BE2C (cell line): ENCODE data around the gene NUAK1.

Experiments used
- DNase-seq: peaks from one replicate; pipeline ENCODE4 v3.0.0-alpha.2; 2020
- H3K27me3 ChIP-seq: fragments of 250-450 bp; sonication (Bioruptor Pico); 2 replicates; pipeline ENCODE4 v1.5.1; 2020; ENCODE audit warnings: mild to moderate bottlenecking
- H3K36me3 ChIP-seq: fragments of 250-450 bp; sonication (Bioruptor Pico); 2 replicates; pipeline ENCODE4 v1.5.1; 2020; ENCODE audit warnings: mild to moderate bottlenecking
- H3K4me1 ChIP-seq: fragments of 250-450 bp; sonication (Bioruptor Pico); 2 replicates; pipeline ENCODE4 v1.5.1; 2020
- H3K4me3 ChIP-seq: 2 replicates; pipeline ENCODE4 v1.5.1; 2011; ENCODE audit warnings: low read depth, low read length
- H3K9me3 ChIP-seq: fragments of 250-450 bp; sonication (Bioruptor Pico); 2 replicates; pipeline ENCODE4 v1.5.1; 2020
- TF ChIP-seq, protein P1 (sequence below): IDR thresholded peaks from 2 replicates; pipeline ENCODE4 v1.5.1; 2012; ENCODE audit warnings: mild to moderate bottlenecking, low read depth, low read length

Gene NUAK1

DNA sequence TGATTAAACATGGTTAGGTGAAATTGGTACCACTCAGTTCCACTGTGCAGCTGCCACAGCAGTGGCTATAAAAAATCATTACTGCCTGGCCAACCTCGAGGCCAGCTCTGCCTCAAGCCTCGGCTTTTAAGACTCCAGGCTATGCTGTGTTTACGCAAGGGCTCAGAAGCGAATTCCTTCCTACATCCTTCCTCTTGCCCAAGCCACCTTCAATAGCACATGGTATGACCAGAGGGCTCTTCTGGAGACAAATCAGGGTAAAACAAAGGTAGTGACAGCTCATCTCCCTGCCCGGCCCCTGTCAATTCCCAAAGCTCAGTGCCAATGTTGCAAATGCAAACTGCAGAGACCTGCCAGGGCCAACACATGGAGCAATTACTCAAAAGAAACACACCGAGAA, 31.9 kb downstream of the NUAK1 start:
- no peak for DNase-seq
- H3K4me3 ChIP-seq: no peak overlapping the region
- H3K36me3 ChIP-seq: no peaks in the 10 kb centered on the region
- no peaks in the 10 kb centered on the region for H3K9me3 ChIP-seq
- H3K4me1 ChIP-seq: peaks cover 3% of the 10 kb centered on the region
- TF ChIP-seq, protein P1, sequence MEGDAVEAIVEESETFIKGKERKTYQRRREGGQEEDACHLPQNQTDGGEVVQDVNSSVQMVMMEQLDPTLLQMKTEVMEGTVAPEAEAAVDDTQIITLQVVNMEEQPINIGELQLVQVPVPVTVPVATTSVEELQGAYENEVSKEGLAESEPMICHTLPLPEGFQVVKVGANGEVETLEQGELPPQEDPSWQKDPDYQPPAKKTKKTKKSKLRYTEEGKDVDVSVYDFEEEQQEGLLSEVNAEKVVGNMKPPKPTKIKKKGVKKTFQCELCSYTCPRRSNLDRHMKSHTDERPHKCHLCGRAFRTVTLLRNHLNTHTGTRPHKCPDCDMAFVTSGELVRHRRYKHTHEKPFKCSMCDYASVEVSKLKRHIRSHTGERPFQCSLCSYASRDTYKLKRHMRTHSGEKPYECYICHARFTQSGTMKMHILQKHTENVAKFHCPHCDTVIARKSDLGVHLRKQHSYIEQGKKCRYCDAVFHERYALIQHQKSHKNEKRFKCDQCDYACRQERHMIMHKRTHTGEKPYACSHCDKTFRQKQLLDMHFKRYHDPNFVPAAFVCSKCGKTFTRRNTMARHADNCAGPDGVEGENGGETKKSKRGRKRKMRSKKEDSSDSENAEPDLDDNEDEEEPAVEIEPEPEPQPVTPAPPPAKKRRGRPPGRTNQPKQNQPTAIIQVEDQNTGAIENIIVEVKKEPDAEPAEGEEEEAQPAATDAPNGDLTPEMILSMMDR: no peak
- H3K27me3 ChIP-seq: no peaks in the 10 kb centered on the region

DNA sequence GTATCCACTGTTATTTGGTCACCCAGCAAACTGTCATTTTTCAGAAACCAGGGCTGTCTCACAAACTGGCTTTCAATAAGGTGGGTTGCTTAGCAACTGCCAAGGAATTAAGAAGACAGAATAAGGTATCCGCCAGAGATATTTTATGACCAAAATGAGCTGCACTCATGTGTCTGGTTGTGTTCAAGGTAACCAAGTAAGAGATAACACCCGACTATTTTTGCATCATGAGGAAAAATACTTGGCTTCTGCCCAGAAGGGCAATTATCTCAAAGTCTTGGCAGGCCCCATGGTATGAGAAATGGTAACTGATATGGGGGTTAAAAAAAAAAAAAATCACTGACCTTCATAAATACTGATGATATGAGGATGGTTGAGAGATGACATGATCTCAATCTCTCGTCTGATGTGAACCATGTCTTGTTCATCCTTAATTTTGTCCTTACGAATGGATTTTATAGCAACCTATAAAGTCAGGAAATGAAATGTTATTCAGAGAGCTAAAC, 32.6 kb downstream of the NUAK1 start:
- H3K9me3 ChIP-seq: no peaks in the 10 kb centered on the region

DNA sequence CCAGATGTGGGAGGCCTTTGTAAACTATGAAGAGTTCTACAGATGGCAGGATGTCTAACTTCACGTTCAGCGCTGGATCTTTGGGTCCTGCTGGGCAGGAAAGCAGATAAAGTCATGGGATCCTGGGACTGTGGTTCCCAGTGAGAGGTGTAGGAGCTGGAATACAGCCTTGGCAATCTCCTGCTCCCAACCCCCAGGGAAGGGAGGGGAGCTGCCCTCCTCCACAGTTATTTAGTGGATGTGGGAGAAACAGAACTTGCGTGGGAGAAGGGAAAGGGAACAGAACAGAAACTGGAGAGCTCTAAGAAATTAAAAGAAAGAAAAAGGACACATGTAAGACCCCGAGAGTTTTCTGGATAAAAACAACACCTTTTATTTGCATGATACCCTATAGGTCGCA, 37.0 kb downstream of the NUAK1 start:
- Histone ChIP-seq H3K4me1 (peaks cover 3% of the 10 kb centered on the region), H3K9me3 (no peaks in the 10 kb centered on the region), H3K27me3 (peaks cover 5% of the 10 kb centered on the region; the same call in 1 of the 2 replicates), H3K36me3 (no peaks in the 10 kb centered on the region), H3K4me3 (no peak overlapping the region)
- DNase-seq: no peak
- TF ChIP-seq, protein P1: no peak

More for the DNA sequence above, 32.6 kb downstream of the NUAK1 start:
- TF ChIP-seq, protein P1: no peak
- peaks cover 3% of the 10 kb centered on the region for H3K4me1 ChIP-seq
- no peaks in the 10 kb centered on the region for H3K36me3 ChIP-seq
- H3K4me3 ChIP-seq: no peak overlapping the region
- peak; percentile 21 for DNase-seq
- H3K27me3 ChIP-seq: no peaks in the 10 kb centered on the region

DNA sequence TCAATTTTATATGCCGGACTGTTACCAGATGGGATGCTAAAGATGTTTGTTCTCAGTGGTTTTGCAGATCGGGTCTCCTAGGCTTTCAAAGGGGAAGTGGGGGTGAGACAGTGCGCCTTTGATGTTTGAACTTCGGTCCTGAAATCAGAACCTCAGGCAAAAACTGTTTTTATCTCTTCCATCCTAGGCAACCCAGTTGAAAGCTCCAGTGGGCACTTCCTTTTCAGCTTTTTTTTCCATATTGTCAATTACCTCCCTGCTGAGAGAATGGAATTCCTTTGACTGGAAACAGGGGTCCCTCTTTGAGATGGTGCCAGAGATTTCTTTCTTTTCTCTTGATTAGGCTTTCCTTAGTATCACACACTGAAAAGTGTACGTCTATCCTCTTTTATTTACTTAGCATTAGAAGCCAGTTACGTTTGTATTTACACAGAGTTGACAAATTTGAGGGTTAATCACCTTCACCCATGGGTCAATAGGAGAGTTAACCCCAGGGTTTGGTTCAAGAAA, 40.0 kb downstream of the NUAK1 start:
- H3K4me3 ChIP-seq: no peak overlapping the region
- TF ChIP-seq, protein P1: no peak
- no peaks in the 10 kb centered on the region for H3K9me3 ChIP-seq
- H3K4me1 ChIP-seq: no peaks in the 10 kb centered on the region
- peaks cover 5% of the 10 kb centered on the region; the same call in 1 of the 2 replicates for H3K27me3 ChIP-seq
- DNase-seq: no peak
- H3K36me3 ChIP-seq: no peaks in the 10 kb centered on the region

DNA sequence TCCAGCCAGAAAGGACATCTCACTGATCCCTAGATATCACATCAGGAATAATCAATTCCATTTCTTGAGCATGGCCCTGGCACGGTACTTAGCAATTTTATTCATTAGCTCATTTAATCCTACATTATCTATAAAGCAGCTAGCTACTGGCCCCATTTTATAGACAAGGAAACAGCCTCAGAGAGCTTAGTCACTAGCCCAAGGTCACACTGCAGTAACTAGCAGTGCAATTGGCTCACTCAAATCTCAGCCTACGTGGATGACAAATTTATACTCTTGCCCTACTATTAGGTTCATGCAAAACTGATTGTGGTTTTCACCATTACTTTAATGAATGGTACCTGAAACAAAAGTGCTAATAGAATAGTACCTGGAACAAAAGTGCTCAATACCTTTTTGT, 41.7 kb downstream of the NUAK1 start:
- no peak for DNase-seq
- Histone ChIP-seq H3K36me3 (no peaks in the 10 kb centered on the region), H3K27me3 (peaks cover 5% of the 10 kb centered on the region; the same call in 1 of the 2 replicates), H3K9me3 (no peaks in the 10 kb centered on the region), H3K4me3 (no peak overlapping the region), H3K4me1 (no peaks in the 10 kb centered on the region)
- TF ChIP-seq, protein P1: no peak

DNA sequence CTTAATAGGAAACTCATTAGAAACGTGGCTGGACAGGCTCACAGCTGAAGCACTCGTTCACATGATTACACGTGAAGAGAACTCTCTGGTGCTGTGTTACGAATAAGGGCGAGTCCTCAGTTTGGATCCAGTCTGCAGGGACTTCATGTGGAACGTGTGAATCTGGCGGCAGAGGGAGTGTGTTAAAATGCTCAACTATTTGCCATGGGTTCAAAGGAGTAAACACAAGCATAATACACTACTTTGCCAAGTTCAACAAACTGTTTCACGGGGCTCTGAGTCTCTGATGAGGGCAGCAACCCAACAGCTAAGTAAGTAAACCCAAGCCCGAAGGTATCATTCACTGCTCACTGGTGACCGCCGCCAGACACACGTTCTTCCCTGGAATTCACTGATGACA, 42.4 kb downstream of the NUAK1 start:
- Histone ChIP-seq H3K4me1 (no peaks in the 10 kb centered on the region), H3K4me3 (no peak overlapping the region), H3K36me3 (no peaks in the 10 kb centered on the region), H3K27me3 (peaks cover 5% of the 10 kb centered on the region; the same call in 1 of the 2 replicates), H3K9me3 (no peaks in the 10 kb centered on the region)
- TF ChIP-seq, protein P1: no peak
- no peak for DNase-seq
